ENCODE results near the gene FGFR4.

- TF ChIP-seq CTCF (IDR thresholded peaks at IDR 0.05) = no peak
- no peak for TF ChIP-seq POLR2A (IDR thresholded peaks at IDR 0.05)
- no peak for TF ChIP-seq EP300 (IDR thresholded peaks at IDR 0.05)
- TF ChIP-seq POLR2AphosphoS5 (IDR thresholded peaks at IDR 0.05) = no peak
Observed at GRCh38 chr5:177112589-177113220, 26.0 kb downstream of the FGFR4 start.

Measured in suprapubic skin (tissue), 4 donors.